Gastroesophageal sphincter (tissue), 4 donors: Measurements from ENCODE around the gene MYL10. TPM values are rescaled to one million over a fixed set of nuclear protein-coding genes. Genes with fewer than 3 reads are reported as not detected.

Experiments used
- ATAC-seq: fragments of 150-250 bp; one replicate; pipeline ENCODE4 v1.9.1; 2016; ENCODE audit warnings: mild to moderate bottlenecking, moderate library complexity
- H3K27ac ChIP-seq, 4 donors: fragments of 200-600 bp; sonication (generic) in 3 of 4; 1 replicate in 3 of 4; 2 replicates in 1 of 4; pipeline ENCODE4 v1.5.1; 2016 to 2019
- H3K27me3 ChIP-seq: fragments of 200-600 bp; sonication (generic); one replicate; pipeline ENCODE4 v1.5.1; 2019
- H3K36me3 ChIP-seq, 2 donors: fragments of 200-600 bp; sonication (generic); one replicate each; pipeline ENCODE4 v1.5.1; 2019; ENCODE audit warnings: control low read depth in 1 of 2
- H3K4me1 ChIP-seq, 3 donors: fragments of 200-600 bp; sonication (generic); 1 replicate in 2 of 3; 2 replicates in 1 of 3; pipeline ENCODE4 v1.5.1; 2016 to 2019; ENCODE audit warnings: control low read depth in 2 of 3
- H3K4me3 ChIP-seq, 2 donors: fragments of 200-600 bp; sonication (generic); one replicate each; pipeline ENCODE4 v1.5.1; 2019; ENCODE audit warnings: mild to moderate bottlenecking in 1 of 2, moderate library complexity in 1 of 2
- H3K9me3 ChIP-seq, 3 donors: fragments of 200-600 bp; sonication (generic); one replicate each; pipeline ENCODE4 v1.5.1; 2017 to 2019; ENCODE audit warnings: control low read depth in 2 of 3
- CTCF ChIP-seq, 4 experiments: fragments of 200-600 bp in 2 of 4; fragments of 450-650 bp in 2 of 4; sonication (generic) in 1 of 4; IDR thresholded peaks; one replicate each; pipeline ENCODE4 v1.5.1; 2017 to 2019; ENCODE audit warnings: antibody characterized with exemption in 4 of 4, mild to moderate bottlenecking in 2 of 4, moderate library complexity in 2 of 4
- EP300 ChIP-seq: sonication (generic); formaldehyde crosslinking; IDR thresholded peaks from one replicate; pipeline ENCODE4 v1.6.1; 2017; ENCODE audit warnings: antibody characterized with exemption, mild to moderate bottlenecking
- POLR2A ChIP-seq, 2 donors: fragments of 450-650 bp; IDR thresholded peaks; one replicate each; pipeline ENCODE4 v1.6.1; 2017; ENCODE audit warnings: antibody characterized with exemption in 2 of 2, mild to moderate bottlenecking in 2 of 2, moderate library complexity in 1 of 2
- POLR2AphosphoS5 ChIP-seq: sonication (generic); formaldehyde crosslinking; IDR thresholded peaks from one replicate; pipeline ENCODE4 v1.6.1; 2017; ENCODE audit warnings: antibody characterized with exemption
- WGBS, 2 donors: methylation state at CpG; one replicate each; pipeline ENCODE4 v1.1.5; 2018; ENCODE audit warnings: low coverage in 1 of 2; 5-methylcytosine and 5-hydroxymethylcytosine counted together
- total RNA-seq, 4 donors: library from RNA; depleted of rRNA; stranded (reverse); fragments of >200 nt; gene quantifications; one replicate each; pipeline ENCODE4 v1.1.0, GENCODE V29; 2016

MYL10 gene
- total RNA-seq, 4 donors from 2014 or later, result not detected

GRCh38 chr7:101595246-101595645 lies 33.9 kb downstream of the MYL10 start:
- no peak for ATAC-seq
- Histone ChIP-seq H3K27ac (no peak overlapping the region), H3K4me1 (no peaks in the 10 kb centered on the region), H3K36me3 (no peaks in the 10 kb centered on the region), H3K4me3 (no peak overlapping the region), H3K9me3 (peaks cover 0 to 4% (median 0%) of the 10 kb centered on the region in 3 donors), H3K27me3 (no peaks in the 10 kb centered on the region)
- TF ChIP-seq CTCF (IDR thresholded peaks at IDR 0.05) (no peak), EP300 (no peak), POLR2AphosphoS5 (no peak), POLR2A (IDR thresholded peaks at IDR 0.05) (no peak)
- WGBS, 2 donors, result 71% methylated on average over 1 of the region's 1 CpG; no CpG with 5 or more reads in 1 of the 2 donors

DNA sequence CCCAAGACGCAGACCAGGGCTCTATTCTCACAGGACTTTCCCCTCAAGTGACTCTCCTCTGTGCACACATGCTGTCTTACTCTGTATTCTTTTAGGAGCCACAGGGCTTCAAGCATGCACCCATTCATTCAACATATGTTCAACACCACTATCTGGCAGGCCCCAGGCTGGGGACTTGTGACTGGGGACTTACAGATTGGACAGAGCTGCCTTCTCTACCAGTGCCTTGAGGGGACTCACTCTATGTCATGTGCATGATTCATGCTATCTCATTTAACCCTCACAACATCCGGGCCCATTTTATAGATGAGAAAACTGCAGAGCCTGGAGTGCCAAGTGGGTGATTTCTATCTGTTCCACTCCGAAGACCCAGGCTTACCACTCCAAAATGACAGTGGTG lies 34.3 kb downstream of the MYL10 start:
- Histone ChIP-seq H3K4me1 (no peaks in the 10 kb centered on the region), H3K4me3 (no peak overlapping the region), H3K36me3 (no peaks in the 10 kb centered on the region), H3K27me3 (no peaks in the 10 kb centered on the region), H3K27ac (no peak overlapping the region), H3K9me3 (peaks cover 0 to 4% (median 0%) of the 10 kb centered on the region in 3 donors)
- WGBS, 2 donors, result 88 to 93% methylated on average over 3 of the region's 3 CpGs
- ATAC-seq, result no peak
- TF ChIP-seq POLR2A (IDR thresholded peaks at IDR 0.05) (no peak), CTCF (IDR thresholded peaks at IDR 0.05) (no peak), POLR2AphosphoS5 (no peak), EP300 (no peak)

- H3K4me3 ChIP-seq, result no peak overlapping the region
- H3K36me3 ChIP-seq, result no peaks in the 10 kb centered on the region
- WGBS, 2 donors, result 69 to 74% methylated on average over 2 to 3 of the region's 6 CpGs
- TF ChIP-seq POLR2A (IDR thresholded peaks at IDR 0.05) (no peak), POLR2AphosphoS5 (no peak), EP300 (no peak), CTCF (IDR thresholded peaks at IDR 0.05) (no peak)
- H3K27ac ChIP-seq, result no peak overlapping the region
- no peaks in the 10 kb centered on the region for H3K27me3 ChIP-seq
- H3K9me3 ChIP-seq, result peaks cover 0 to 4% (median 0%) of the 10 kb centered on the region in 3 donors
- no peaks in the 10 kb centered on the region for H3K4me1 ChIP-seq
- ATAC-seq, result no peak
These were observed 35.5 kb downstream of the MYL10 start for GRCh38 chr7:101593556-101593955.

GRCh38 chr7:101591504-101591903 lies 37.6 kb downstream of the MYL10 start:
- no peak overlapping the region for H3K27ac ChIP-seq
- WGBS, 2 donors, result 100% methylated on average over 2 of the region's 2 CpGs
- no peaks in the 10 kb centered on the region for H3K36me3 ChIP-seq
- ATAC-seq, result no peak
- no peak for TF ChIP-seq CTCF (IDR thresholded peaks at IDR 0.05)
- no peak for TF ChIP-seq POLR2AphosphoS5
- TF ChIP-seq POLR2A (IDR thresholded peaks at IDR 0.05), result no peak
- no peak for TF ChIP-seq EP300
- H3K27me3 ChIP-seq, result no peaks in the 10 kb centered on the region
- no peak overlapping the region for H3K4me3 ChIP-seq
- H3K9me3 ChIP-seq, result peaks cover 0 to 4% (median 0%) of the 10 kb centered on the region in 3 donors
- no peaks in the 10 kb centered on the region for H3K4me1 ChIP-seq

GRCh38 chr7:101590663-101591435 lies 38.2 kb downstream of the MYL10 start:
- no peaks in the 10 kb centered on the region for H3K27me3 ChIP-seq
- no peak overlapping the region for H3K27ac ChIP-seq
- WGBS, 2 donors, result 89 to 100% methylated on average over 4 to 9 of the region's 18 CpGs
- peaks cover 0 to under 1% (median 0%) of the 10 kb centered on the region in 3 donors for H3K9me3 ChIP-seq
- no peaks in the 10 kb centered on the region for H3K4me1 ChIP-seq
- H3K4me3 ChIP-seq, result no peak overlapping the region
- no peaks in the 10 kb centered on the region for H3K36me3 ChIP-seq
- TF ChIP-seq POLR2AphosphoS5, result no peak
- no peak for TF ChIP-seq CTCF (IDR thresholded peaks at IDR 0.05)
- TF ChIP-seq EP300, result no peak
- TF ChIP-seq POLR2A (IDR thresholded peaks at IDR 0.05), result no peak
- no peak for ATAC-seq
